ENCODE data around the gene PPFIBP1. TPM values are rescaled to one million over a fixed set of nuclear protein-coding genes. Genes with fewer than 3 reads are reported as not detected.
A peak's percentile ranks its signal among the peaks of the same experiment; 100 is the strongest.

Gene PPFIBP1
- total RNA-seq, 1 donor from 2014 or later, result 133 TPM

DNA sequence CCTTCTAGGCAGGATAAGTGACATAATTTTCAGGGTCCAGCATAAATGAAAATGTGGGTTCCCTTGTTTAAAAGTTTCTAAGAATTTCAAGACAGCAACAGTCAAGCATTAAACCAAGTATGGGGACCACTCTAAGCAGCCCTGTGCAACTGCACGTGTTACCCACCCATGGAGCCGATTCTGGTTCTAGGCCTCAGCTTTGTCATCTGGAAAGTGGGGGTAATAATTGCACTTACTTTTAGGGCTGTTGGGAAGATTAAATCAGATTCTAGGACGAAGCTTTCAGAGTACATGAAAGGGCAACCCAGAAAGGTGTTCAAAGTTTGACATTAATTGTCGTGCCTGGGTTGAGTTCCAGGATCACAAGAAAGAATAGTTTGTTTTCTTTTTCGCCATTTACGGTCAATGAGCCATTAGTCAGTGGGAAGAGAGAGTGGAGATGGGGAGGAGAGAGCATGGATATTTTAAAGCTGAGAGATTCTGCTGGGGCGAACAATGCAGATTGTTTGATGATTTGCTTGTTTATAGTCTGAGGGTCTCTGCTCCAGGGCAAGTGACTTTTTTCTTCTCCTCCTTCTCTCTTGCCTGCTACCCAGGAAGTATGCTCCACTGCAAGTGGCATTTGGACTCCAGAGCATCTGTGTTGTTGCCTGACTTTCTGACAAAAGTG lies 10.7 kb upstream of the PPFIBP1 start:
- no peak for DNase-seq (ENCODE audit: low read depth, low spot score)

GRCh38 chr12:27515671-27516070 lies 8.3 kb upstream of the PPFIBP1 start:
- DNase-seq (ENCODE audit: low read depth, low spot score), result no peak

DNA sequence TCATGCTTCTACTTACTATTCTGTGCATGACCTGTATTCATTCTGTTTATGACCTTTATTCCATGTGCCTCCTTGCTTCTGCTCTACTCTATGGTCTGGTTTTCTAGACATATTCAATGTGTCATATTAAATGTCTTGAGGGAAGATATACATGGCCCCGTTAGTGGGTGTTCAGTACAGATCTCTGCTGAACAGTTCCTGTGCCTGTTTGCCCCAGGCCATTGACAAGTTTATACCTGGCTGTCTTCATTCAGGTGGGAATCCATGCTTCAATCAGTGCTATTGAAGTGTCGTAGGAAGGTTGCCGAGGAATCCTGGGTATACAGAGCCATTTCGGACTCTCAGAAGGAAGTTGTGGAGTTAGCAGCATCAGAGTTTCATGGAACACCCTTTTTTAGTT lies 7.4 kb upstream of the PPFIBP1 start:
- no peak for DNase-seq (ENCODE audit: low read depth, low spot score)

DNA sequence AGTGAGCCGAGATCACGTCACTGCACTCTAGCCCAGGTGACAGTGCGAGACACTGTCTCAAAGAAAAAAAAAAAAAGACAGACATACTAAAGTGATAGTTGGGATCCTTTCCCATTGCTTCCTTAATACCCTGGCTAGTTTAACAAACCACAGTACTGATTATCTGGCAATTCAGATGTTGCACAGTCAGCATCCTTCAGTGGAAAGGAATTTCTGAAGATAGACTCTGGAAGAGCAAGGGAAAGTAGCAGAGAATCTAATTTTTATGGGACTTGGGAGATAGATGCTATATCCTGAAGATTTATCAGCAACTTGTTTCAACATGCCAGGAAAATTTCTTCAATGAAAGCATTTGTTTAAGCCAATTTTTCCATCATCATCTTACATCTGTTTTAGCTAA lies 6.5 kb upstream of the PPFIBP1 start:
- DNase-seq (ENCODE audit: low read depth, low spot score), result no peak

GRCh38 chr12:27517961-27518665 lies 5.9 kb upstream of the PPFIBP1 start:
- DNase-seq (ENCODE audit: low read depth, low spot score), result no peak

DNA sequence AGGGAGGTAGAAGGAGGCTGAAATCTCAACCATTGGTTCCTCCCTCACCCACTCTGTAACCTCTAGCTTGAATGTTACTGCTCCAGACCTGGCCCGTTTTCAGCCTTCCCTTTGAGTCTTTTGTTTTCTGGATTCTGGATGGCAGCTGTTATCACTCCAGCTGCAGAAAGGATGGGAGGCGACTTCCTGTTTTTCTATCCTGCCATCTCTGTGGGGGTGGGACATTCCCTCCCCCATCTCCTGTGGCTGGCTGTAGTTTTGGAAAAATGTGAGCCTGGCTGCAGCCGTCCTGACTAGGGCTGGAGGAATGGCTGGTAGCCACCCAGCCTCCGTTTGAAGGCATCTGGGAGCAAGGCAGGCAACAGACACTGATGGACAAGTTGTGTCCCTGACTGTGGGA lies 2.9 kb upstream of the PPFIBP1 start:
- no peak for DNase-seq (ENCODE audit: low read depth, low spot score)

DNA sequence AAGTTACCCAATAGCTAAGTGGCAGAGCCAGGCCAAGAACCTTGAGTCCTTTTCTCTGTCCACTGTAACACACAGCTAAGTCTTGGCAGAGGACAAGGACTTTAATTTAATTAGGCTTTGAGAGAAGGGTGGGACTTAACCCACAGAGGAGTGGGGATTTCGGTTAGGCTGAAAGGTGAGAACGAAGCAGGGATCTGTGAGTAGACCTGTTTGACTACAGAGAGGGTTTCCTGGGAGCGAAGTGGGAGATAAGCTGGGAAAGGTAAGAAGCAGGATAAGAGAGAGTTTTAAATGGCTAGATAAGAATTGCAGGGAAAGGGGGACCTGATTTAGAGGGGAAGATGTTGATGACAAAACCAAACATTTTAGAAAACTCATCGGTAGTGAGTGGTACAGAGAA lies 2.0 kb upstream of the PPFIBP1 start:
- no peak for DNase-seq (ENCODE audit: low read depth, low spot score)

- no peak for DNase-seq (ENCODE audit: low read depth, low spot score)
These were observed 733 bp upstream of the PPFIBP1 start for GRCh38 chr12:27523305-27523641.

DNA sequence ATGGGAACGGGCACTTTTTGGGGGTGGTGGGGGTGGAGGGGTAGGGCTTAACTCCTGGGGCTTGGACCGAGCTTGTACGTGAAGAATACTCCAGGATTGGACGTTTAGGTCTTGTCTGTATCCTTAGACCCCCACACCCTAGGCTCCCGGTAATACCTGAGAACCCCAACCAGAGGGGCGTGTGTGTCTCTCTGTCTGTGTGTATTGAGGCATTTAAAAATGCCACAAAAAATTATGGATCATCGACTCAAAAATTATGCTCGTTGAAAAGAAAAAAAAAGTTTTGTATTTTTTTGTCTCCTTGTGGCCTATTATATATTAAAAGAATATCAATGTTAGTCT lies 459 bp downstream of the PPFIBP1 start:
- no peak for DNase-seq (ENCODE audit: low read depth, low spot score)

- DNase-seq (ENCODE audit: low read depth, low spot score), result peak; percentile 85
These were observed 1.1 kb downstream of the PPFIBP1 start for GRCh38 chr12:27524839-27525753.

DNA sequence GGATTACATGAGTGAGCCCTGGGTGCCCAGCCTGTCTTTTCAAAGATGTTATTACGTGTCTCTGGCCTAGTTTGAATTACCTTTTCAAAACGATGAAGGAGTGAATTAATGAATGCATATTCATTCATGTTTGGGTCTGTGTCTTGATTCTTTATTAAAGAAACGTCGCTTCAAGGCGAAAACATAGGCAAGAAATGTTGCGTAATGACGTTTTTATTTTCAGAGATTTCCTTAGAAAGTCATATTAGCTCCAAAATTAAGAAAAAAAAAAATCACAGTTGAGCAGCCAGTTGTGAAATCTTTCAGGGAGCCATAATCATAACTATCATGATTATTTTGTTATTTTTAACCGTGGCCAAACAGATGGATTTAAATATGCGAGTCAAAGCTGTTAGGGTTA lies 3.5 kb downstream of the PPFIBP1 start:
- DNase-seq (ENCODE audit: low read depth, low spot score), result no peak

- no peak for DNase-seq (ENCODE audit: low read depth, low spot score)
These were observed 4.8 kb downstream of the PPFIBP1 start for GRCh38 chr12:27528788-27529187.

GRCh38 chr12:27530157-27530922 lies 6.3 kb downstream of the PPFIBP1 start:
- DNase-seq (ENCODE audit: low read depth, low spot score), result no peak

- DNase-seq (ENCODE audit: low read depth, low spot score), result no peak
These were observed 7.9 kb downstream of the PPFIBP1 start for GRCh38 chr12:27531896-27532295.

- no peak for DNase-seq (ENCODE audit: low read depth, low spot score)
These were observed 10.2 kb downstream of the PPFIBP1 start for GRCh38 chr12:27534060-27534764.

- DNase-seq (ENCODE audit: low read depth, low spot score), result no peak
These were observed 10.8 kb downstream of the PPFIBP1 start for GRCh38 chr12:27534765-27535161.

GRCh38 chr12:27535318-27535717 lies 11.3 kb downstream of the PPFIBP1 start:
- DNase-seq (ENCODE audit: low read depth, low spot score), result no peak

GRCh38 chr12:27537855-27538675 lies 14.1 kb downstream of the PPFIBP1 start:
- DNase-seq (ENCODE audit: low read depth, low spot score), result no peak

DNA sequence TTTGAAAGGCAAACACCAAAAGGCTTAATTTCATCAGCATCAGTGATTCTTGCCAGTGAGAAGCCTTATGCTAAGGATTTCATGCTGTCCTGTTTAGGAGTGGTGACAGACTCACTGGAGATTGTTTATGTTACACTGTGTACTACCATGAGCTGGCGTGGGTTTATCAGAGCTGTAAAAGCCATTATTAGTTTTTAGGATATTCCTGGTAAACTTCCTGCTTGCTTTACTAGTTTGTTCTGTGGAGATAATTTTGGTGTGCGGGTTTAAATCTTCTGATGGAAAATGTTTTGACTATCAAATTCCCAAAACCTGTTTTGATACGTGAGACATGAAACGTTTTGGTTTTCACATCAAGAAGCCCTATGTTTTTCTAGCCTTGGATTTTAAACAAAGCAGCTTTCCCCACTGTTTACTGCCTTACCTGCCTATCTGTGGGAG lies 15.2 kb downstream of the PPFIBP1 start:
- DNase-seq (ENCODE audit: low read depth, low spot score), result no peak

All from pulmonary artery endothelial cell (primary cell).